Heart left ventricle (tissue), 13 donors: ENCODE data around the gene ARHGEF28.

Experiments used
- CTCF ChIP-seq, 12 donors: fragments of 200-600 bp; sonication (generic) in 4 of 12; IDR thresholded peaks; one replicate each; pipeline versions ENCODE4 v1.5.0 to v1.8.0; 2018 to 2022; ENCODE audit warnings: antibody characterized with exemption in 12 of 12, mild to moderate bottlenecking in 5 of 12
- POLR2A ChIP-seq, 2 donors: fragments of 450-650 bp; IDR thresholded peaks; one replicate each; pipeline ENCODE4 v1.6.1; 2017; ENCODE audit warnings: antibody characterized with exemption in 2 of 2, mild to moderate bottlenecking in 2 of 2, moderate library complexity in 2 of 2
- donor health status: ischemic (EF 13 %, LVEDD 7.1; RV severe dilation, severe dysfunction).
- donor health status: DM: no; HTN: yes; CAD: no.
- donor health status: DM: no; HTN: no; CAD: no.
- donor health status: ischemic (EF 25% LVEDD 6.9; RV normal size, moderate dysfunction).
- donor health status: ischemic (EF 25% LVEDD 5.7; RV mildly dilated, moderate dysfunction).
- donor health status: ischemic (EF 35%, LVEDD 5.7; RV mildly dilated, moderate dysfunction).
- donor health status: nonischemic (EF 11% LVEDD 7.7; RV severe dilation, severe dysfunction).
- donor health status: DM: yes; HTN: yes; CAD: no.
- donor health status: PGD.
- donor health status: ischemic (EF 29% LVEDD 5.4; RV normal size, mild dysfunction).
- donor health status: nonischemic (EF 23%, LVEDD 6.1; RV moderate dilation, normal function).

DNA sequence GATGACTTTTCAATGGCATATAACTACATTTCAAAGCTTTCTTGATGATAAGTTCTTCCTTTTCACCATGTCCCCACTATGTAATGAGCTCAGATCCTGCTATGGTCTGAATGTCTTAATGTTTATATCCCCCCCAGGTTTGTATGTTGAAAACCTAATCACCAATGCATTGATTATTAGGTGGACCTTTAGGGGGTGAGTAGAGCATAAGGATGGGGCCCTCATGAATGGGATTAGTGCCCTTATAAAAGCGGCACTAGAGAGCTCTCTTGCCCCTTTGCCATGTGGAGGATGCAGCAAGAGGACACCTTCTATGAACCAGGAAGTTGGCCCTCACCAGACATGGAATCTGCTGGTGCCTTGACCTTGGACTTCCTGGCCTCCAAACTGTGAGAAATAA, 316.8 kb downstream of the ARHGEF28 start:
- no peak for TF ChIP-seq CTCF (IDR thresholded peaks at IDR 0.05)
- no peak for TF ChIP-seq POLR2A (IDR thresholded peaks at IDR 0.05)
